ENCODE measurements around the gene CDC42BPG.
A peak's percentile ranks its signal among the peaks of the same experiment; 100 is the strongest.

CDC42BPG gene

DNA sequence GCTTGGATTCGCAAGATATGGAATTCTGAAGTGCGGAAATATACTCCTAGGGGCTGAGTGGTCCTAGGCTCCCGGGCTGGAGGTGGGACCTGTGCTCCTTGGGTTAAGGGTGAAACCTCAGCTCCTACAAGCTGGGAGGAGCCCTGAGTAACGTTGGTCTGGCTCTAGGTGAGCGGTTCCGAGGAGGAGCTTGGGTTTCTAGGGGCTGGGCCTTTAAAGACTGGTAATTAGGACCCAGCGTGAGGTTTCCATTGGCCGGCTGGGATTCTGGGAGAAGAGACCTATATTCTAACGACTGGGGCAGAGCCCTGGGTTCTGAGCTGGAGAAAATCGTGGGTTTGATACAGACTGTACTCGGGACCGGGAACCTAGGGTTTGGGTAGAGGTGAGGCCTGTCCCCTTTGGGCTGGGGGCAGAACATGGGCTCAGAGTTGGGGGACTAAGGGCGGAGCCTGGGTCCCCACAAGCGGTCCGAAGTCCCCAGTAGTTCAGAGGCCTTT is 40.6 kb downstream of the CDC42BPG start:
- no peak for DNase-seq
- peaks cover 22% of the 10 kb centered on the region for H3K4me1 Mint-ChIP-seq
- peaks cover 31% of the 10 kb centered on the region for H3K36me3 Mint-ChIP-seq (ENCODE audit: low read depth)
- TF ChIP-seq, protein P1, sequence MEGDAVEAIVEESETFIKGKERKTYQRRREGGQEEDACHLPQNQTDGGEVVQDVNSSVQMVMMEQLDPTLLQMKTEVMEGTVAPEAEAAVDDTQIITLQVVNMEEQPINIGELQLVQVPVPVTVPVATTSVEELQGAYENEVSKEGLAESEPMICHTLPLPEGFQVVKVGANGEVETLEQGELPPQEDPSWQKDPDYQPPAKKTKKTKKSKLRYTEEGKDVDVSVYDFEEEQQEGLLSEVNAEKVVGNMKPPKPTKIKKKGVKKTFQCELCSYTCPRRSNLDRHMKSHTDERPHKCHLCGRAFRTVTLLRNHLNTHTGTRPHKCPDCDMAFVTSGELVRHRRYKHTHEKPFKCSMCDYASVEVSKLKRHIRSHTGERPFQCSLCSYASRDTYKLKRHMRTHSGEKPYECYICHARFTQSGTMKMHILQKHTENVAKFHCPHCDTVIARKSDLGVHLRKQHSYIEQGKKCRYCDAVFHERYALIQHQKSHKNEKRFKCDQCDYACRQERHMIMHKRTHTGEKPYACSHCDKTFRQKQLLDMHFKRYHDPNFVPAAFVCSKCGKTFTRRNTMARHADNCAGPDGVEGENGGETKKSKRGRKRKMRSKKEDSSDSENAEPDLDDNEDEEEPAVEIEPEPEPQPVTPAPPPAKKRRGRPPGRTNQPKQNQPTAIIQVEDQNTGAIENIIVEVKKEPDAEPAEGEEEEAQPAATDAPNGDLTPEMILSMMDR (IDR thresholded peaks at IDR 0.05): no peak
- no peaks in the 10 kb centered on the region for H3K27me3 Mint-ChIP-seq (ENCODE audit: low read depth, poor library complexity)
- no peaks in the 10 kb centered on the region for H3K9me3 Mint-ChIP-seq
- peak overlapping the region; percentile 92 for H3K4me3 Mint-ChIP-seq
- peak overlapping the region; percentile 96 for H3K27ac Mint-ChIP-seq

DNA sequence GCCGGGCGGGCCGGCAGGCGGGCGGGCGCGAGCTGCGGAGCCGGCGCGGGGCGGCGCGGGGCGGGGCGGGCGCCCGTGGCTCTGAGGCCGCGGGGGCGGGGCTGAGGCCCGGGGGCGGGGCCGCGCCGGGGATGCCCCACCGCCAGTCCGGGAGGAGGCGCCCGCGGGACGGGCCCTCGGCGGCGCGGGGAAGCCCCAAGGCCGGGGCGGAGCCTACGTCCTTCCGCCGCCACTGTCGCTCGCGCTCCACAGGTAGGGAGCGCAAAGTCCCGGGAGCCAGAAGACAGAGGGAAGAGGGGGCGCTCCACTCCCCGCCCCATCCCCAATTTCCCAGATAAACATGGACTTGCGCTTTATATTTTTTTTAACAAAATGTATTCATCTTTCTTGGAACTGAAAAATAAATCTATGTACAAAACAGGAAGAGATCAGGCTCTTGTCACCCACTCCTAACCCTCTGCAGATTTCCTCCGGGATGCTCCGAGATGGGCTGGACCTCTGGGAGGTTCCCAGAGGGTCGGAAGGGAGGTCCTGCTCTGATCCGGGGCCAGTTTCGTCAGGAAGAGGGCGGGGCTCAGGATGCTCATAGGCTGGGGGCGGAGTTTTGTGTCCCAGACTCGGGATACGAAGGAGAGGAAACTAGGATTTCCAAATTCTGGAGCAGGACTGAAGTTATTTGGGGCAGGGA is 41.2 kb downstream of the CDC42BPG start, which contains the start of gene MAP4K2:
TSS of gene MAP4K2 (minus strand) at position 57 of the 688 bp plus-strand sequence. CDS start 65 bp downstream, outside the sequence.
- peaks cover 24% of the 10 kb centered on the region for H3K4me1 Mint-ChIP-seq
- no peaks in the 10 kb centered on the region for H3K27me3 Mint-ChIP-seq (ENCODE audit: low read depth, poor library complexity)
- TF ChIP-seq, protein P1 (IDR thresholded peaks at IDR 0.05): no peak
- DNase-seq: peak; percentile 93
- no peaks in the 10 kb centered on the region for H3K9me3 Mint-ChIP-seq
- peak within 1 kb of the TSS; percentile 96 for H3K27ac Mint-ChIP-seq
- peak within 1 kb of the TSS; percentile 92 for H3K4me3 Mint-ChIP-seq
- H3K36me3 Mint-ChIP-seq (ENCODE audit: low read depth): peaks cover 32% of the 10 kb centered on the region

DNA sequence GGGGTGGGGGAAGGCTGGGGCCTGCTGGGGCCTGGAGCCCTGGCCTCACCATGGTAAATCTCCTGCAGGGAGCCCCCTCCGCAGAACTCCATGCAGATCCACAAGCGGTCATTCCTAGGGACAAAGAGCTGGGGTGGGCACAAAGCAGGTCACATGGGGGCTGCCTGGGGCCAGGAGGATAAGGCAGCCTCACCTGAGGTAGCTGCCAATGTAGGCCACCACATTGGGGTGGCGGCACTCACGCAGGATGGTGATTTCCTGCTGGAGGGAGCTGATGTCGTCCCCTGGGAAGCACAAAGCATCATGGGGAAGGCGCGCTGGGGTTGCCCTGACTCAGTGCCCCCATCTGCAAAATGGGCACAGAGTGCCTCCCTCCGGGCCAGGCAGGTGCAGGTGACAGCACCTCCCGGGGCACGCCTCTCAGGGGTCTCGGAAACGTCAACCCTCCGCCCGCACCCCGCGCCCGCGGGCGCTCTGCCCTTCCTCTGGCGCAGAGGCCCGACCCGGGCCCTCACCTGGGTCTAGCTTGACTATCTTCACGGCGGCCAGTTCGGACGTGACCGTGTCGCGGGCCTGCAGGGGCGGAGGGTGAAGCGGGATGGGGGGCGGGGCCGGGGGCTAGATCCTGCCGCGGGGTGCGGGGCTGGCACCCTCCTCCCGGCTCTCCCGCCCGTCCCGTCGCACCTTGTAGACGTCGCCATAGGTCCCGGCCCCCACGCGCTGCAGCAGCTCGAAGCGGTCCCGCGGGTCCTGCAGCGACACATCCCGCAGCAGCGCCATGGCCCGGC is 41.9 kb downstream of the CDC42BPG start:
- Mint-ChIP-seq H3K27me3 (ENCODE audit: low read depth, poor library complexity) (no peaks in the 10 kb centered on the region), H3K36me3 (ENCODE audit: low read depth) (peaks cover 29% of the 10 kb centered on the region), H3K4me3 (peak overlapping the region; percentile 71)

DNA sequence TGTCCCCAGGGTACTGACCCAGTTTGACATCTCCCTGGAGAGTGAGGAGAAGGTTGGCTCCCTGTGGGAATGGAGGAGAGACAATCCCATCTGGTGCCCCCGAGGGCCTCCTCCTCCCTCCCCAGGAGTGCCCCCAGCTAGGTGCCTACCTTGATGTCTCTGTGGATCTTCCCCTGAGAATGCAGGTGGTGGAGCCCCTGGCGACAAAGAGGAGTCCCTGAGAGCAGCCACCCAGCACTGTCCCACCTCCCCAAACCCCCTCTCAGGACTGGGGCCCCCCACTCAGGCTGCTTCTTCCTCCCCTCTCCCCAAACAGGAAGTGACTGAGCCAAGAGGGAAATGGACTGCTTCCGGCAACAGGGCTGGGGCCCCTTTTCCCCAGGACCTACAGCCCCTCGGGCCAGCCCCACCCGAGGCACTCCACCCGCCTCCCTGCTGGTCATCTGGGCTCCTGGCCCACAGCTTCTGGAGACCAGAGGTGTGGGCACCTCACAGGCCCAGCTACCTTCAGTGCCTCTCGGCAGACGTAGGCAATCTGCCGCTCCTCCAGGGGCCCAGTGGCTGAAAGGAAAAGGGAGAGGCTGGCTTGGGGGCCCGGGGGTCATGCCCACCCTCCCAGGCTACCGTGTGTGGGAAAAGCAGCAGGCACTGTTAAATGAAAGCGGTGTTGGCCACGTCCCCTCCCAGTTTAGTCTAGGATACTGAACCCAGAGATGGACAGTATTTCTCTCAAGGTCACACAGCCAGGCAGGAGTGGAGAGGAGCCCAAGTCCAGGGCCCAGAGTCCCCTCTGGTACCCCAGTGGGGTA is 42.7 kb downstream of the CDC42BPG start:
- DNase-seq: no peak
- peaks cover 21% of the 10 kb centered on the region for H3K4me1 Mint-ChIP-seq
- H3K36me3 Mint-ChIP-seq (ENCODE audit: low read depth): peaks cover 21% of the 10 kb centered on the region
- H3K27me3 Mint-ChIP-seq (ENCODE audit: low read depth, poor library complexity): no peaks in the 10 kb centered on the region
- peak overlapping the region; percentile 71 for H3K4me3 Mint-ChIP-seq
- no peak overlapping the region for H3K27ac Mint-ChIP-seq
- TF ChIP-seq, protein P1 (IDR thresholded peaks at IDR 0.05): no peak
- no peaks in the 10 kb centered on the region for H3K9me3 Mint-ChIP-seq

More for the DNA sequence above, 41.9 kb downstream of the CDC42BPG start:
- peaks cover 21% of the 10 kb centered on the region for H3K4me1 Mint-ChIP-seq
- DNase-seq: no peak
- TF ChIP-seq, protein P1 (IDR thresholded peaks at IDR 0.05): no peak
- H3K9me3 Mint-ChIP-seq: no peaks in the 10 kb centered on the region
- no peak overlapping the region for H3K27ac Mint-ChIP-seq

DNA sequence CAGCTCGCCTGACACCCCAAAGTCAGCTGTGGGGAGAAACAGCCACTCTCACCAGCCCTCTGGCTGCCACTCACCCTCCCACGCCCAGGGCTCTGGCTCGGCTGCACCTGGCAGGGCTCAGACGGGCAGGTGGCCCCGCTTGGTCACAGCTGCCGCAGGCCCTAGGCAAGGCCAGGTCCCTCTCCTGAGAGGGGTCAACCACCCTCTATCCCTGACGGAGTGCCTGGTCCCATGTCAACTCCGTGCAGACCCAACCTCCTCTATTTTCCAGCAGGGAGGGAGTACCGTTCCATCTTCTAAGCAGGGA is 43.3 kb downstream of the CDC42BPG start:
- Mint-ChIP-seq H3K36me3 (ENCODE audit: low read depth) (peaks cover 16% of the 10 kb centered on the region), H3K4me3 (no peak overlapping the region), H3K9me3 (no peaks in the 10 kb centered on the region), H3K27ac (no peak overlapping the region), H3K27me3 (ENCODE audit: low read depth, poor library complexity) (no peaks in the 10 kb centered on the region), H3K4me1 (peaks cover 28% of the 10 kb centered on the region)
- TF ChIP-seq, protein P1 (IDR thresholded peaks at IDR 0.05): no peak
- DNase-seq: no peak

Measured in nephron progenitor cell (in vitro differentiated cells).